GM10266 (cell line): ENCODE results near the gene HLCS.

ENCODE experiments used
- DNase-seq: peaks from one replicate; pipeline ENCODE4 v3.0.0; 2012; ENCODE audit errors: extremely low spot score
- TF ChIP-seq, protein P1 (sequence below): IDR thresholded peaks from 2 replicates; pipeline ENCODE4 v1.5.1; 2012; ENCODE audit warnings: mild to moderate bottlenecking, low read depth; ENCODE audit not compliant: control insufficient read depth, insufficient read depth; ENCODE audit errors: missing control alignments

Gene HLCS

DNA sequence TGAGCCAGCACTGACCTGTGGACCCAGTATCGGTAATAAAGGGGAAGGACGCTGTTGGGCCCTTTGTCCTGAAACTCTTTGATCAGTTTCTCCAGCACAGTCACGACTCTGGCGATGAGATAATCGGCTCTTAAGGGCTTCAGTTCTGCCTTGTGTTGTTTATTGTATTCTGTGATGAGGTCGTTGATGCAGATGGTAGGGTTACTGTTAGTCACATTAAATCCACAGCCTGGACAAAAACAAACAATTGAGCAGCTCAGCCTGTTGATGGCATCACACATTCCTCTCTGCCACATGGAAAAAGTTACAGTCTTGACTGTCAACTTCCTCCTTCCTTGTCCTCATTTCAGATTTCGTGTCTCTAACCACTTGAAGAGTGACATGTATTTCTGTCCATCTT, 209.9 kb downstream of the HLCS start:
- TF ChIP-seq, protein P1, sequence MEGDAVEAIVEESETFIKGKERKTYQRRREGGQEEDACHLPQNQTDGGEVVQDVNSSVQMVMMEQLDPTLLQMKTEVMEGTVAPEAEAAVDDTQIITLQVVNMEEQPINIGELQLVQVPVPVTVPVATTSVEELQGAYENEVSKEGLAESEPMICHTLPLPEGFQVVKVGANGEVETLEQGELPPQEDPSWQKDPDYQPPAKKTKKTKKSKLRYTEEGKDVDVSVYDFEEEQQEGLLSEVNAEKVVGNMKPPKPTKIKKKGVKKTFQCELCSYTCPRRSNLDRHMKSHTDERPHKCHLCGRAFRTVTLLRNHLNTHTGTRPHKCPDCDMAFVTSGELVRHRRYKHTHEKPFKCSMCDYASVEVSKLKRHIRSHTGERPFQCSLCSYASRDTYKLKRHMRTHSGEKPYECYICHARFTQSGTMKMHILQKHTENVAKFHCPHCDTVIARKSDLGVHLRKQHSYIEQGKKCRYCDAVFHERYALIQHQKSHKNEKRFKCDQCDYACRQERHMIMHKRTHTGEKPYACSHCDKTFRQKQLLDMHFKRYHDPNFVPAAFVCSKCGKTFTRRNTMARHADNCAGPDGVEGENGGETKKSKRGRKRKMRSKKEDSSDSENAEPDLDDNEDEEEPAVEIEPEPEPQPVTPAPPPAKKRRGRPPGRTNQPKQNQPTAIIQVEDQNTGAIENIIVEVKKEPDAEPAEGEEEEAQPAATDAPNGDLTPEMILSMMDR: no peak
- DNase-seq: no peak

DNA sequence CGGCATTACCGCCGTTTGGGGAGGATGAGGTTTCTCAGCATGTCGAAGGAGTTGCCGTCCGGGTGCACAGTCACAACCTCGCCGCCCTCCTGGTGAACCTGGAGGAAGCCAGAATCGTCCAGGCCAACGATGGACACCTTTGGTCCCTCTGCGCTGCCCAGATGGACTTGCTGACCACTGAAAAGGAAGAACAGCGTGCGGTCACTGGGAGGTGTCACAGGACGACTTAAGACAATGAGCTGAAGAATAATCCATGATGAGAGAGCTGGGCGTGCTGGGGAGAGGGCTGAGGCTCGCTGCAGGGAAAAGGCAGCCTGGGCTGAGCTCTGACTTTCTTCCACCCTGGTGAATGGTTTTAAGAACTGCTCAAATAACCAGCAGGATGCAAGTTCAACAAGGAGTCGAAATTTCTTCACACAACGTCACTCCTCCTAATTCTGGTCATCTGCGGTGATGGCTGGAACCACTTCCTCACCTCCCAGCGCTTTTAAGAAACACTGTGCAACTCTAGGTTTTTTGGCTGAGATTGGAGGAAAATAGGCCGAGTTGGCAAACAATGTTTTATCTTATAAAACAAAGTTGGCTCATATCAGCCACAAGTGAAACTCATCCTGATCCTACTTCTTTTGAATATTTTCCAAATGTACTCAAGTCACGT, 212.1 kb downstream of the HLCS start:
- TF ChIP-seq, protein P1: no peak
- no peak for DNase-seq

DNA sequence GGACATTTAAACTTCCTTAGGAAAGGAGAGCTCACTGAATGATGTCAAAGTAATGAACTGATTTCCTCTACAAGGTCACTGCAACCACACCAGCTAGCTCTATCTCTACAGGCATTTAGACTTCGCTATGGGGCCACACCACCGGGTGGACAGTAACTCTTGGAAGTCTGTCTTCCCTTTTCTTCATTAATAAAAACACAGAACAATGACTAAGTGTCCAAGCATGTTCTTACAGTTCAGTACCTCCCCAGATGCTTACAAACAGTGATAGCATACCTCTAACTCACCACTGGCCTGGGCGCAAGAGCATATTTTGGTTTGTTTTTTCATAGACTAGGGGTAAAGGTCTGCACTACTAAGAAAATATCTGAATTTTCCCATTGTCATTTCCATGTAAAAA, 212.9 kb downstream of the HLCS start:
- no peak for DNase-seq
- TF ChIP-seq, protein P1: no peak

DNA sequence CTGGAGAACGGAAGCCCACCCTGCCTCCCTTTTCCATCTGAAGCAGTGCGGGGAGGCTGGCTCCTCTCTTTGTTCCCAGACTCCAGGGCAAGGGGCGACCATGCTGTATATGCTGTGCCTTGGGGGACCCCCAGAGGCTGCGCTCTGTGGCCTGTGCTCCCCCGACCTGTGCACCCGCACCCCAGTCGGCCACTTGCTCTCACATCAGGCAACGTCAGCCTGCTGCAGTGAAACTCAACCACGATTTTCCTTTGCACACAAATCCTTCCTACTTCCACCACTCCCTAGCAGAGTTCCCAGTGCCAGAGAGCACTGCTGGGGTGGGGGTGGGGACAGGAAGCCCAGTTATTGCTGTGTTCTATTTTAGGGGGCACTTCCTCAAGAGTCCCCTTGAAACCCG, 215.1 kb downstream of the HLCS start:
- TF ChIP-seq, protein P1: no peak
- DNase-seq: no peak

DNA sequence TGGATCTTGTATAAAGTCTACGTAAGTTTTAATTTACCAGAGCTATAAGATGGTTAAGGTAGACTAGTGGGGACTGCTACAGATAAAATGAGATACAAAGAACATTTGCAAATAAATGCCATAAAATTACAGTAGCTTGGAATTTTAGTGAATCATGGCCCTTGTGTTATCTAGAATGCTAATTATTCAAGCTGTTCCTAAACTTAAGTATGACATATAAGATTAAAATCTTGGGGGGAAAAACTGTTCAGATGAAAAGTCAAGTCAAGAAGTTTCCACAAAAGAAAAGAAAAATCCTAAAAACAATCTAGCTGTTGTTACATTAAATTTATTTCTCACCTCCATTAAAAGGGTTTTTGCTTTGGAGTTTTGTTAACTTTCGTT, 215.9 kb downstream of the HLCS start:
- DNase-seq: no peak
- TF ChIP-seq, protein P1: no peak

DNA sequence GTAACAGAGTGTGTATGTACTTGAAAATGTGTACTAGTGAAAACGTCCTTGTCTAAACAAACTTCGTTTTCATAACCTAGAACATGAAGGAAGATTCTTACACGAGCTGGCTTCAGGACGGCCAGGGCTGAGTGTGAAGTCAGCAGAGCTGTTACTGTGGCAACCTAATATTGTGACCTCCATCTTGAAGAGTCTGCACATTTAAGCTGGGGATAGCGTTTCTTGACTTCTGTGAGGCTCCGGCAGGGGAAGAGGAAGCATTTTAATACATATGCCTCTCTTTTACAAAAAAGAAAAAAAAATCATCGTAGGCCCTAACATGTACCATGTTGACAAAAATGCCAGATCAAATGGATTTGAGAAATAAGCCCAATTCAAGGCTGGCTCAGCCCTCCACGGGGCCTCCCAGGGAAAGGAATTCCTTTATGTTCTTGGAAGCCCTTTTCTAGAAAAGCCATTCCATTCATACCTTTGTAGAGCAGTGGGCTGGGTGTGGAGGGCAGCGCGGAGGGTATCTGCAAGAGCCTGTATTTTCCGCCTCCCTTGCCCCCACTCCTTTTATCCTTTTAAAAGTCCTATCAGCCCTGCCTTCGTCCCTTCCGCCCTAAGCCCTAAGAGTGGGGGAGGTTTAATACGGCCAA, 216.4 kb downstream of the HLCS start:
- no peak for DNase-seq
- TF ChIP-seq, protein P1: no peak

DNA sequence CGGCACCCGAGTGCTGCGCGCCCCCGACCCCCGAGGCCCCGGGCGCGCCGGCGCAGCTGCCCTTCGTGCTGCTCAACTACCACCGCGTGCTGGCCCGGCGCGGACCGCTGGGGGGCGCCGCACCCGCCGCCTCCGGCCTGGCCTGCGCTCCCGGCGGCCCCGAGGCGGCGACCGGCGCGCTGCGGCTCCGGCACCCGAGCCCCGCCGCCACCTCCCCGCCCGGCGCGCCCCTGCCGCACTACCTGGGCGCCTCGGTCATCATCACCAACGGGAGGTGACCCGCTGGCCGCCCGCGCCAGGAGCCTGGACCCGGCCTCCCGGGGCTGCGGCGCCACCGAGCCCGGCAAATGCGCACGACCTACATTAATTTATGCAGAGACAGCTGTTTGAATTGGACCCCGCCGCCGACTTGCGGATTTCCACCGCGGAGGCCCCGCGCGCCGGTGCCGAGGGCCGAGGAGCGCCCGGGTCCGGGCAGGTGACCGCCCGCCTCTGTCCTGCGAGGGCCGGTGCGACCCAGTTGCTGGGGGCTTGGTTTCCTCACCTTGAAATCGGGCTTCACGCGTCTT, 218.6 kb downstream of the HLCS start:
- TF ChIP-seq, protein P1: peak; percentile 67
- peak; percentile 86 for DNase-seq
